Esophagus squamous epithelium (tissue), 4 donors: ENCODE results near the gene LIX1L.

Experiments used
- CTCF ChIP-seq, 6 experiments: fragments of 450-650 bp in 4 of 6; fragments of 200-600 bp in 2 of 6; sonication (generic) in 2 of 6; IDR thresholded peaks; one replicate each; pipeline ENCODE4 v1.5.1; 2016 to 2019; ENCODE audit warnings: antibody characterized with exemption in 6 of 6, mild to moderate bottlenecking in 4 of 6, moderate library complexity in 4 of 6
- POLR2A ChIP-seq, 4 donors: fragments of 450-650 bp; IDR thresholded peaks; one replicate each; pipeline ENCODE4 v1.6.1; 2017; ENCODE audit warnings: antibody characterized with exemption in 4 of 4, mild to moderate bottlenecking in 4 of 4, moderate library complexity in 3 of 4

GRCh38 chr1:145961109-145961424, 3.2 kb upstream of the LIX1L start:
- no peak for TF ChIP-seq CTCF (IDR thresholded peaks at IDR 0.05)
- TF ChIP-seq POLR2A (IDR thresholded peaks at IDR 0.05): no peak
